Adrenal gland (tissue), 12 donors: ENCODE data around the gene LFNG. TPM values are rescaled to one million over a fixed set of nuclear protein-coding genes. Genes with fewer than 3 reads are reported as not detected.

Experiments
- DNase-seq, 7 donors: peaks; one replicate each; pipeline ENCODE4 v3.0.0-alpha.2; 2019 to 2020
- H3K27ac ChIP-seq, 5 donors: fragments of 200-600 bp; sonication (generic) in 4 of 5; 1 replicate in 3 of 5; 2 replicates in 2 of 5; pipeline versions ENCODE4 v1.5.1 to v1.8.0; 2016 to 2020; ENCODE audit warnings: mild to moderate bottlenecking in 1 of 5
- H3K27me3 ChIP-seq: fragments of 200-600 bp; 2 replicates; pipeline ENCODE4 v1.8.0; 2021
- H3K36me3 ChIP-seq, 2 donors: fragments of 200-600 bp; replicated peaks in 1 of 2; 1 replicate in 1 of 2; 2 replicates in 1 of 2; pipeline versions ENCODE4 v1.5.1 to v1.8.0; 2018 to 2022
- H3K4me1 ChIP-seq, 2 donors: fragments of 200-600 bp; replicated peaks in 1 of 2; 1 replicate in 1 of 2; 2 replicates in 1 of 2; pipeline versions ENCODE4 v1.5.1 to v1.8.0; 2018 to 2021
- H3K4me3 ChIP-seq, 4 donors: fragments of 200-600 bp; sonication (generic) in 3 of 4; one replicate each; pipeline ENCODE4 v1.5.1; 2016 to 2018
- H3K9me3 ChIP-seq, 3 donors: fragments of 200-600 bp; sonication (generic) in 1 of 3; replicated peaks in 1 of 3; 1 replicate in 2 of 3; 2 replicates in 1 of 3; pipeline versions ENCODE4 v1.5.1 to v1.8.0; 2016 to 2021
- CTCF ChIP-seq, 6 experiments: fragments of 450-650 bp in 4 of 6; fragments of 200-600 bp in 2 of 6; sonication (generic) in 1 of 6; IDR thresholded peaks; 1 replicate in 5 of 6; 2 replicates in 1 of 6; pipeline versions ENCODE4 v1.5.1 to v1.8.0; 2016 to 2021; ENCODE audit warnings: antibody characterized with exemption in 6 of 6, mild to moderate bottlenecking in 2 of 6, moderate library complexity in 1 of 6
- POLR2A ChIP-seq, 2 donors: fragments of 450-650 bp; IDR thresholded peaks; one replicate each; pipeline ENCODE4 v1.6.1; 2017; ENCODE audit warnings: antibody characterized with exemption in 2 of 2, mild to moderate bottlenecking in 2 of 2, moderate library complexity in 1 of 2
- WGBS, 4 donors: extraction: QIAGEN DNeasy Blood & Tissue Kit in 2 of 4; methylation state at CpG; one replicate each; pipeline versions ENCODE4 v1.1.5 to v1.1.7; 2013 to 2017; 5-methylcytosine and 5-hydroxymethylcytosine counted together
- intact Hi-C, 2 donors: fragments of 100-400 bp; cut with DNase I; formaldehyde crosslinking; loops; one replicate each; pipeline versions ENCODE4 v1.14.1 to v1.15.0; 2022 to 2023
- polyA plus RNA-seq, 3 donors: library from polyadenylated mRNA; stranded (reverse); fragments of 200-250 nt in 2 of 3; fragments of 350-450 nt in 1 of 3; fragmentation: Illumina TruSeq in 1 of 3; extraction: RNeasy Lipid Tissue Mini Kit (QIAGEN cat#74804) in 1 of 3; gene quantifications; one replicate each; pipeline ENCODE4 v1.2.3, GENCODE V29; 2013 to 2014
- total RNA-seq, 9 donors: library from RNA; depleted of rRNA in 4 of 9; stranded (reverse); fragments of >200 nt in 4 of 9; fragments of 120-200 nt in 1 of 9; fragmentation: NEBNext Ultra II Directional in 1 of 9; extraction: Animal tissue kit (Norgen Biotek cat#: 25700) in 1 of 9; gene quantifications; one replicate each; pipeline versions ENCODE4 v1.1.0 to v1.2.4, GENCODE V29; 2013 to 2023
- donor health status: healthy with polysubstance abuse.
- donor health status: Bipolar disorder and iron deficiency.
- donor health status: DM: yes; HTN: yes; CAD: no.
- donor health status: DM: no; HTN: no; CAD: no.
- donor health status: DM: no; HTN: no; CAD: no.
- donor health status: DM: yes; HTN: yes; CAD: no.

The LFNG gene
- total and polyA plus RNA-seq, 12 donors, result 1.4 to 26.1 (median 14.2) TPM

- WGBS, 4 donors, result 67 to 71% (median 69%) methylated on average over 10 to 16 of the region's 16 CpGs
- Histone ChIP-seq H3K4me3 (peak overlapping the region in 3 of 4 donors; percentile 66 to 78 (median 68)), H3K27me3 (no peaks in the 10 kb centered on the region), H3K27ac (peak overlapping the region in 3 of 5 donors; percentile 95 to 99 (median 98)), H3K36me3 (peaks cover 0 to 12% of the 10 kb centered on the region in 2 donors), H3K9me3 (no peaks in the 10 kb centered on the region), H3K4me1 (peaks cover 20 to 55% of the 10 kb centered on the region in 2 donors)
- peak in 2 of 7 donors; percentile 20 to 36 for DNase-seq
- intact Hi-C loops, result no loop called here
- TF ChIP-seq POLR2A (IDR thresholded peaks at IDR 0.05), result no peak
Measured at GRCh38 chr7:2553831-2554581, 34.4 kb downstream of the LFNG start.

- TF ChIP-seq POLR2A (IDR thresholded peaks at IDR 0.05) (no peak), CTCF (IDR thresholded peaks at IDR 0.05) (no peak)
- H3K4me3 ChIP-seq, result peak overlapping the region in 3 of 4 donors; percentile 66 to 78 (median 68)
- H3K4me1 ChIP-seq, result peaks cover 24 to 51% of the 10 kb centered on the region in 2 donors
- H3K27me3 ChIP-seq, result no peaks in the 10 kb centered on the region
- peak in 1 of 7 donors; percentile 25 for DNase-seq
- intact Hi-C loops, result no loop called here
- peak overlapping the region in 4 of 5 donors; percentile 95 to 99 (median 98) for H3K27ac ChIP-seq
- H3K9me3 ChIP-seq, result no peaks in the 10 kb centered on the region
- 6 to 7% (median 7%) methylated on average over 5 to 12 of the region's 12 CpGs; no CpG with 5 or more reads in 1 of the 4 donors for WGBS, 4 donors
- H3K36me3 ChIP-seq, result peaks cover 0 to 6% of the 10 kb centered on the region in 2 donors
Measured at GRCh38 chr7:2554661-2555111, 35.1 kb downstream of the LFNG start.

GRCh38 chr7:2555121-2556052, 35.8 kb downstream of the LFNG start, which contains the start of gene BRAT1:
Gene BRAT1, minus strand, starts transcription at chr7:2555524. Its CDS starts 1,093 bp downstream, at chr7:2554431.
- TF ChIP-seq POLR2A (IDR thresholded peaks at IDR 0.05) (peak; percentile 50 to 68), CTCF (IDR thresholded peaks at IDR 0.05) (peak in 4 of 6 experiments; percentile 8 to 43 (median 24))
- 0 to 1% (median 0%) methylated on average over 3 to 78 of the region's 79 CpGs for WGBS, 4 donors
- Histone ChIP-seq H3K27me3 (no peaks in the 10 kb centered on the region), H3K27ac (peak within 1 kb of the TSS; percentile 95 to 99 (median 98)), H3K4me1 (peaks cover 28 to 58% of the 10 kb centered on the region in 2 donors), H3K4me3 (peak within 1 kb of the TSS; percentile 59 to 78 (median 67)), H3K9me3 (no peaks in the 10 kb centered on the region), H3K36me3 (peaks cover 0 to 6% of the 10 kb centered on the region in 2 donors)
- DNase-seq, result peak; percentile 97 to 99 (median 98)
- intact Hi-C loops, result no loop called here

GRCh38 chr7:2558629-2559282, 39.2 kb downstream of the LFNG start, which contains the start of gene IQCE:
Gene IQCE, plus strand, starts transcription at chr7:2558979. Its CDS starts 203 bp downstream, at chr7:2559182.
- peaks cover 28 to 38% of the 10 kb centered on the region in 2 donors for H3K4me1 ChIP-seq
- intact Hi-C loops, result loop anchor here in 1 of 2 donors (2.0 kb wide), 1 partner anchor 84 kb away; no protein-coding TSS in a partner anchor

More at GRCh38 chr7:2558629-2559282, 39.2 kb downstream of the LFNG start, which contains the start of gene IQCE:
- H3K4me3 ChIP-seq, result peak within 1 kb of the TSS; percentile 37 to 99 (median 66)
- H3K36me3 ChIP-seq, result no peaks in the 10 kb centered on the region
- H3K27me3 ChIP-seq, result no peaks in the 10 kb centered on the region
- peak within 1 kb of the TSS; percentile 72 to 90 (median 83) for H3K27ac ChIP-seq
- H3K9me3 ChIP-seq, result no peaks in the 10 kb centered on the region
- peak; percentile 94 to 97 (median 96) for DNase-seq
- 1 to 2% (median 1%) methylated on average over 37 to 66 of the region's 66 CpGs; no CpG with 5 or more reads in 1 of the 4 donors for WGBS, 4 donors
- peak in 1 of 2 donors; percentile 37 for TF ChIP-seq POLR2A (IDR thresholded peaks at IDR 0.05)
- no peak for TF ChIP-seq CTCF (IDR thresholded peaks at IDR 0.05)
